ENCODE measurements around the gene CCDC159. TPM values are rescaled to one million over a fixed set of nuclear protein-coding genes. Genes with fewer than 3 reads are reported as not detected.

CCDC159 gene
- total RNA-seq, 2 donors from 2014 or later: 55.8 to 64.1 TPM

DNA sequence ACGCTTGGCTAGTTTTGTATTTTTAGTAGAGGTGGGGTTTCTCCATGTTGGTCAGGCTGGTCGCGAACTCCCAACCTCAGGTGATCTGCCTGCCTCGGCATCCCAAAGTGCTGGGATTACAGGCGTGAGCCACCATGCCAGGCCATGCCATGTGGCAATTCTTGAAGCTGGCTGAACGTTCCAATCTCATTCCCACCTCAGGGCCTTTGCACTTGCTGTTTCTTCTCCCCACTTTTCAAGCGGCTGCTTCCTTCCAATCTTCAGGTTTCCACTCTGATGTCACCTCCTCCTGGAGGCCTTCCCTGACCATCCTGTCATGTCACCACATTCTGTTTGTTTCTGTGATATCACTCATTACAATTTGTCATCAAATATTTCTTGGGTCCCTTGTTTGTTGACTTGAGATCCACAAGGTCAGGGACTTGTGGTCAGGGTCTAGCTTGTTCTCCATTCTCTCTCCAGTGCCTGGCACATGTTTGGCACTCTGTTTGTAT is 33.6 kb downstream of the CCDC159 start:
- Mint-ChIP-seq H3K4me1 (peaks cover 37% of the 10 kb centered on the region), H3K36me3 (ENCODE audit: low read depth) (peaks cover 2% of the 10 kb centered on the region), H3K27me3 (peaks cover 13% of the 10 kb centered on the region), H3K27ac (peak overlapping the region; percentile 96), H3K4me3 (peak overlapping the region; percentile 97)
- DNase-seq: no peak
- ATAC-seq: no peak
- no peaks in the 10 kb centered on the region for H3K9me3 ChIP-seq (ENCODE audit: control insufficient read depth, low read length, poor library complexity, severe bottlenecking)

DNA sequence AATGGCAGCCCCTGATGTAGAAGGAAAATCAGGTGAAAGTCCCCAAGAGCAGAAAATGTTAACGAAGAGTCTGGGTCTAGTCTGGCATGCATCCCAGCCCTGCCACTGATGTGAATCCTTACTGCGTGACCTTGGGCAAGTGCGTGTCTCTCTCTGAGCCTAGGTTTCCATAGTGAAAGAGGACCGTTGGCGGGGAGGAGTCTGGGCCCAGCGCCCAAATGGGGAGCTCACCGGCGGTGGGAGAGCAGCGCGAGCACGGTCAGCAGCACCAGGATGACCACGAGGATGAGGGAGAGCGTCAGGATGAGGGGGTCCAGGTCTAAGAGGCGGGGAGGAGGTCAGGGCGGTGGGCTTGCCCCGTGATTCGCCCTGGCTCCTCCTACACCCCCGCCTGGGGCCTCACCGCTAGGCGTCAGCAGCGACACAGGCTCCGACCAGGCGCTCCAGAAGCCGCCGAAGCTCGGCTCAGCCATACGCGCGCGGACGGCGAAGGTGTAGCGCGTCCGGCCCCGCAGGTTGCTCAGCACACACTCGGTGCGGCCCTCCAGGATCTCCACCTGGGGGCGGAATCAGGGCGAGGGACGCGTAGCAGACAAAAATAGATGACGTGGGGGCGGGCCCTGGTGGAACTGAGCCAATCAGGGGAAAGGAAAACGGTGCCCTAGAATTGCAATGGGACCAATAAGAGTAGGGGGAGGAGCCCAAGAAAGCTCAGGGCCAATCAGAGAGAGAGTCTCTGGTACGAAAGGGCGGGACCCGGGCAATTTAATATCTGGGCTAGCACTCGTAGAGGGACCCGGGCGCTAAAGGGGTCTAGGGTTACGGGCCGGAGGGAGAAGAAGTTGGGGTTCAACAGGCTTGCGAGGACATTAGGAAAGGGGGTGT is 34.6 kb downstream of the CCDC159 start:
- Mint-ChIP-seq H3K27ac (peak overlapping the region; percentile 96), H3K36me3 (ENCODE audit: low read depth) (peaks cover 2% of the 10 kb centered on the region), H3K27me3 (peaks cover 13% of the 10 kb centered on the region), H3K4me3 (peak overlapping the region; percentile 97), H3K4me1 (peaks cover 33% of the 10 kb centered on the region)
- DNase-seq: peak; percentile 92 to 96 (median 94)
- peak; percentile 90 for ATAC-seq
- no peaks in the 10 kb centered on the region for H3K9me3 ChIP-seq (ENCODE audit: control insufficient read depth, low read length, poor library complexity, severe bottlenecking)

DNA sequence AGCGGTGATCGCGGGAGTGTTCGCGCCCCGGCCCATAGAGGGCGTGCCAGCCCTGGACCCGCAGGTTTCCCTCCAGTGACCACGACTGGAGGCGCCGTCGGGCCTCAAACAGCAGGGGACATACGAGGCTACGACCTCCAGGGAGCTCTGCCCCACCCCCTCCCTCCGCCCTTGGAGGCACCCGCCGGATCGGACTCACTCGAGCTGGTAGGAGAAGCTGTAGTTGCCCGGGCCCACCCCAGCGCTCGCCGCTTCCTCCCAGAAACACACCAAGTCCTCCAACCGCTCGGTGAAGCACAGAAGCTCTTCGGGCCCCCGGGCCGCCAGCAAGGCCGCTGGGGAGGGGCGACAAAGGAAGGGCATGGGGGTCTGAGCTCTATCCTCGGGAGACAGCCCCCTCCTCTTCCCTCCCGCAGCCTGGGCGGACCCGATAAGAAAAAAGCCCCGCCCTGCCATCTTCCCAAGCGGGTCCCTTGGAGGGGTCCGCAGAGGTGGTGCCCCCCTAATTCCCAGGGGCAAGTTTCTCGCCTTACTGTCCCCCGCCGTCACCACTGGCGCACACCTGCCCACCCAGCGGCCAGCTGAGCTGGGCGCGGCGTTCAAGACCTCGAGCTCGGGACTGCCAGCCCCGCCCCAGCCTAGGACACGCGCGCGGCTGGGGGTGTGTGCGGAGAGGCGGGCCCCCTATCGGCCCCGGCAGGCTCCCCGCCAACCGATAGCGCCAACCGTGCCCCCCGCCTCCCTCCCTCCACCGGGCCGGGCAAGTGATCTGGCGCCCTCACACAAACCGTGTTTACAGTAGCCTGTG is 36.8 kb downstream of the CCDC159 start:
- ATAC-seq: no peak
- no peaks in the 10 kb centered on the region for H3K9me3 ChIP-seq (ENCODE audit: control insufficient read depth, low read length, poor library complexity, severe bottlenecking)
- peaks cover 13% of the 10 kb centered on the region for H3K27me3 Mint-ChIP-seq
- no peak overlapping the region for H3K27ac Mint-ChIP-seq
- peak overlapping the region; percentile 74 for H3K4me3 Mint-ChIP-seq
- peaks cover 26% of the 10 kb centered on the region for H3K4me1 Mint-ChIP-seq
- peak in 2 of 3 donors; percentile 27 to 31 for DNase-seq
- no peaks in the 10 kb centered on the region for H3K36me3 Mint-ChIP-seq (ENCODE audit: low read depth)

GRCh38 chr19:11383706-11384048 is 37.4 kb downstream of the CCDC159 start:
- H3K9me3 ChIP-seq (ENCODE audit: control insufficient read depth, low read length, poor library complexity, severe bottlenecking): no peaks in the 10 kb centered on the region
- ATAC-seq (no peak), DNase-seq (no peak)
- H3K4me1 Mint-ChIP-seq: peaks cover 26% of the 10 kb centered on the region
- H3K27me3 Mint-ChIP-seq: peaks cover 13% of the 10 kb centered on the region
- no peak overlapping the region for H3K27ac Mint-ChIP-seq
- no peak overlapping the region for H3K4me3 Mint-ChIP-seq
- no peaks in the 10 kb centered on the region for H3K36me3 Mint-ChIP-seq (ENCODE audit: low read depth)

DNA sequence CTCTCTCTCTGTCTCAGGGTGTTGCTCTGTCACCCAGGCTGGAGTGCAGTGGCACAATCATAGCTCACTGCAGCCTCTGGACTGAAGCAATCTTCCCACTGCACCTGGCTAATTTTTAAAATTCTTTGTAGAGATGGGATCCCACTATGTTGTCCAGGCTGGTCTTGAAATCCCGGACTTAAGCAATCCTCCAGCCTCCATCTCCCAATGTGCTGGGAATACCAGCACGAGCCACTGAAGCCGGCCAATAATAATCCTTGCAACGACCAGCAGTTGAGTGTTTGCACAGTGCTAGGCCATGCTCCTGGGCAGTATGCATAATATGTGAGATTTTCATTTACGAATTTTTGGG is 38.4 kb downstream of the CCDC159 start:
- Mint-ChIP-seq H3K36me3 (ENCODE audit: low read depth) (no peaks in the 10 kb centered on the region), H3K4me1 (peaks cover 26% of the 10 kb centered on the region), H3K4me3 (peak overlapping the region; percentile 45), H3K27me3 (peaks cover 13% of the 10 kb centered on the region), H3K27ac (no peak overlapping the region)
- DNase-seq (no peak), ATAC-seq (no peak)
- H3K9me3 ChIP-seq (ENCODE audit: control insufficient read depth, low read length, poor library complexity, severe bottlenecking): no peaks in the 10 kb centered on the region

DNA sequence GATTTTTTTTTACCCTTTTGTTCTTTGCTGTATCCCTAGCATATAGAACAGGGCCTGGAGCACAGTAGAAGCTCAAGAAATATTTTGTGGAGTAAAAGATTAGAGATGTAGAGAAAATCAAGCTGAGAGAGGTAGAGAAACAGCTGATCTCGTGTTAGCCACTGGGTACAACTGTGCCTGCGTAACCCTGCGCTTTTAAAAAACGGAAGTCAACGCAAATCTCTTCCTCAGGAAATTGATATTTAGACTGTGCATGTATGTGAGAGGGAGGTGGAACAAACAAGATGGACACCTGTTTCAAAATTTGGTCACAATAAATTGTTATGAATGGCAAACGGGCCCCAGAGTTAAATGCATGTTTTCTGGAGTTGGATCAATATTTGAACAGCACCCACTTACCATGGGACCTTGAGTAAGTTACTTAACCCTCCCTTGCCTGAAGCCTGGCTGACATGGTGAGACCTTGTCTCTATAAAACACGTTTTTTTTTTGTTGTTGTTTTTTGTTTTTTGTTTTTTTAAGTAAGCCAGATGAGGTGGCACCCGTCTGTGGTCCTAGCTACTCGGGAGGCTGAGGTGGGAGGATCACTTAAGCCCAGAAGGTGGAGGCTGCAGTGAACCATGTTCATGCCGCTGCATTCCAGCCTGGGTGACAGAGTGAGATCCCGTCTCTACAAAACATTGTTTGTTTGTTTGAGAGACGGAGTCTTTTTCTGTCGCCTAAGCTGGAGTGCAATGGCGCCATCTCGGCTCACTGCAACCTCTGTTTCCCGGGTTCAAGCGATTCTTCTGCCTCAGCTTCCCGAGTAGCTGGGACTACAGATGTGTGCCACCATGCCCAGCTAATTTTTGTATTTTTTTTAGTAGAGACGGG is 41.1 kb downstream of the CCDC159 start:
- DNase-seq (no peak), ATAC-seq (peak; percentile 59)
- Mint-ChIP-seq H3K27ac (no peak overlapping the region), H3K4me3 (no peak overlapping the region), H3K36me3 (ENCODE audit: low read depth) (no peaks in the 10 kb centered on the region), H3K4me1 (peaks cover 7% of the 10 kb centered on the region), H3K27me3 (peaks cover 7% of the 10 kb centered on the region)
- no peaks in the 10 kb centered on the region for H3K9me3 ChIP-seq (ENCODE audit: control insufficient read depth, low read length, poor library complexity, severe bottlenecking)

DNA sequence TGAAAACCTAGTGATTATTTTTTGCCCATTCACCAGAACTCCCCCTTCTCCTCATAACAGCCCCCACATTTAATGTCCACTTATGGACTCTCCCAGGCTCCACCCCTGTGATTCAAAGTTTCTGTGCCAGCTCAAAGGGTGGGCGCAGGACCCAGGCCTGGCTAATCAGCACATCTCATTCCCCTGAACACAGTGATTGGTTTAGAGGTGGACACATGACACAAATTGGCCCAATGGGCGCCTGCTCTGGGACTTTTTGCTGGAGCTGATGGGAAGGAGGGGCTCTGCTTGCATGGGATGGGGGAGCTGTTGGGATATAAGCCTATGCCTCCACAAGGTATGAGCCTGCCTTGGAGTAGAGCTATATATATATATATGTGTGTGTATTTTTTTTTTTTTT is 44.0 kb downstream of the CCDC159 start:
- Mint-ChIP-seq H3K4me3 (no peak overlapping the region), H3K27me3 (peaks cover 11% of the 10 kb centered on the region), H3K36me3 (ENCODE audit: low read depth) (no peaks in the 10 kb centered on the region), H3K27ac (no peak overlapping the region), H3K4me1 (peaks cover 8% of the 10 kb centered on the region)
- no peaks in the 10 kb centered on the region for H3K9me3 ChIP-seq (ENCODE audit: control insufficient read depth, low read length, poor library complexity, severe bottlenecking)
- DNase-seq (no peak), ATAC-seq (no peak)

DNA sequence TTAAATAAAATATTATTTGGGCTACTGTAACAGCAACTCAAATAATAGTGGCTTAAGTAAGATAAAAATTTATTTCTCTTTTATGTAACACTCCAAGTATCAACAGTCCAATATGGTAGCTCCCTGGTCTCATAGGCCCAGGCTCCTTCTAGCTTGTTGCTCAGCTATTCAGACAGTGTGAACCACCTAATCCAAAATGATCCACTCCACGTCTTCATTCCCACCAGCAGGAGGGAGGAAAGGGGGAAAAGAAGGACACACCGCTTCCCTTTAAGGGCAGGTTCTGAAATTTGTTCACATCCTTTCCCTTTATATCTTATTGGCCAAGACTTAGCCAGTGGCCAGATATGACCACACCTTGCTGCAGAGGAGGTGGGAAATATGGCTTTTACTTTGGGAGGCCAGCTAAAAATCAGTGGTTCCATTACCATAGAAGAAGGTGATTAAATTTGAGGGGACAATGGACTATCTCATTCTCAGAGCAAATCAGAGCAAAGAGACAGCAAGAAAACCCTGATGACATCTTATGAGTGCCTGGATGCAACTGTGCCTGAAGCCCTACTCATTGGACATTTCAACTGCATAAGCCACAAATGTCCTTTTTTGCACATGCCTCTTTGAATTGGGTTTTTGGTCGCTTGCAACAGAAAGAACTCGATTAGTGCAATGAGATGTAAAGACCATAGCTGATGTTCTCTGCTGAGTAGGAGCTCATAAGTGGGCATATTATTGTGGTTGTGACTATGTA is 44.8 kb downstream of the CCDC159 start:
- no peaks in the 10 kb centered on the region for H3K9me3 ChIP-seq (ENCODE audit: control insufficient read depth, low read length, poor library complexity, severe bottlenecking)
- Mint-ChIP-seq H3K4me1 (peaks cover 8% of the 10 kb centered on the region), H3K36me3 (ENCODE audit: low read depth) (no peaks in the 10 kb centered on the region), H3K27ac (no peak overlapping the region), H3K27me3 (peaks cover 14% of the 10 kb centered on the region), H3K4me3 (no peak overlapping the region)
- DNase-seq (no peak), ATAC-seq (no peak)

DNA sequence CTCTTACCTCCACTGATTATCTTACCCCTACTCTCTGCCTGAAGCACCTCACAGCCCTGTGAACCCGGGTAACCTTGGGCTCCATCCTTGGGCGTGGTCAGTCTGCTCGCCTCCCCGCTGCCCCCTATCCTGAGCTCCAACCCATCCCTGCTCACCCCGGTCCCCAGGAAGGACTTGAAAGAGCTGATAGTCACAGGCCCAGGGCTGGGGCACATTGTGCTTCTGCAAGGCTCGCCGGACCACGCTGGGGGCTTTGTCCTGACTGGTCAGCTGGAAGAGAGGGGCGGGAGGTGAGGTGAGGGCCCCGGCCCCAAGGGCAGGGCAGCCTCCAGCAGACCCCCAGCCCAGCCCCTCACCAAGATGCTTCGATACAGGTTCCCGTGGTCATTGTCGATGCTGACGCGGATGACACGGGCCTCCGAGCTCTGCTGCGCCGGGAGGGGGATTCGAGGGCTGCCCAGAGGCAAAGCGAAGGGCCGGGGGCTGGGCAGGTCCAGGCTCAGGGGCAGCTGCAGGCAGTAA is 50.8 kb downstream of the CCDC159 start:
- Mint-ChIP-seq H3K4me1 (peaks cover 7% of the 10 kb centered on the region), H3K36me3 (ENCODE audit: low read depth) (peaks cover 2% of the 10 kb centered on the region), H3K27ac (no peak overlapping the region), H3K4me3 (no peak overlapping the region), H3K27me3 (peaks cover 14% of the 10 kb centered on the region)
- ATAC-seq (no peak), DNase-seq (no peak)
- H3K9me3 ChIP-seq (ENCODE audit: control insufficient read depth, low read length, poor library complexity, severe bottlenecking): no peaks in the 10 kb centered on the region

GRCh38 chr19:11399667-11400066 is 53.3 kb downstream of the CCDC159 start:
- ATAC-seq (no peak), DNase-seq (no peak)
- H3K27ac Mint-ChIP-seq: no peak overlapping the region
- H3K4me1 Mint-ChIP-seq: peaks cover 5% of the 10 kb centered on the region
- no peaks in the 10 kb centered on the region for H3K9me3 ChIP-seq (ENCODE audit: control insufficient read depth, low read length, poor library complexity, severe bottlenecking)
- H3K36me3 Mint-ChIP-seq (ENCODE audit: low read depth): peaks cover 2% of the 10 kb centered on the region
- no peak overlapping the region for H3K4me3 Mint-ChIP-seq
- H3K27me3 Mint-ChIP-seq: peaks cover 7% of the 10 kb centered on the region

- H3K27ac Mint-ChIP-seq: no peak overlapping the region
- no peaks in the 10 kb centered on the region for H3K9me3 ChIP-seq (ENCODE audit: control insufficient read depth, low read length, poor library complexity, severe bottlenecking)
- no peak overlapping the region for H3K4me3 Mint-ChIP-seq
- H3K4me1 Mint-ChIP-seq: peaks cover 3% of the 10 kb centered on the region
- DNase-seq (no peak), ATAC-seq (no peak)
- H3K36me3 Mint-ChIP-seq (ENCODE audit: low read depth): peaks cover 2% of the 10 kb centered on the region
- no peaks in the 10 kb centered on the region for H3K27me3 Mint-ChIP-seq
Observed at GRCh38 chr19:11400798-11401197, 54.5 kb downstream of the CCDC159 start.

DNA sequence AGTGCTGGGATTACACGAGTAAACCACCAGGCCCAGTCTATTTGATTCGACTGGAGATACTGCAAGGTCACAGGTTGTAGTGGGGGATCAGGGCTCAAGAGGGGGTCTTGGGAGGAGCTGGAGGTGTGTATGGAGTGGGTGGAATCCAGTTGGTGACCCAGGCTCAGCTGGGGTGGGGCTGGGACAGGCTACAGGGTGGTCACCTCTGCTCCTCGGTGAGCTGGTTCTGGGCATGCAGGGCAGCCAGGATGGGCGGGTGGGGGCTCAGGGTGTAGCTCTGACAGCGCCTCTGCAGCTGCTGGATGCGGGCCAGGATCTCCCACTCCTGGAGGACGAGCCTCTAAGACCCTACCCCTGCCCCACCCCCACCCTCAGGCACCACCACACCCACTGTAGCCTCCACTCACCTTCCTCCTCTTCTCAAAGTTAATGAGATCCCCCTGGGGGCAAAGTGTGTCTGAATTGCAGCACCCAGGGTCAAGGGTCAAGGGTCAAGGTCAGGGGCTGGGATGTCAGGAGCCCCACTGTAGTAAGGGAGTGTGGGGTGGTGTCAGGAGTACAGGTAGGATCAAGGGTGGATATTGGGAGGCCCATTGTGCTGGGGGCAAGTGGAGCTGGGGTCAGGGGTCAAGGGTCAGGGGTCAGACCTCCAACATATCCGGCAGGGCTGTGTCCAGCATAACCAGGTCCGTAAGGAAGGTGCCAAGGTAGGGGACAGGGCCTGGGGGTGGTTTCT is 55.7 kb downstream of the CCDC159 start:
- Mint-ChIP-seq H3K36me3 (ENCODE audit: low read depth) (peaks cover 2% of the 10 kb centered on the region), H3K27me3 (peaks cover 6% of the 10 kb centered on the region), H3K4me3 (no peak overlapping the region), H3K27ac (no peak overlapping the region), H3K4me1 (peaks cover 1% of the 10 kb centered on the region)
- ATAC-seq: no peak
- no peak for DNase-seq
- no peaks in the 10 kb centered on the region for H3K9me3 ChIP-seq (ENCODE audit: control insufficient read depth, low read length, poor library complexity, severe bottlenecking)

Measured in T-helper 17 cell (primary cell).